C4-2B (cell line): ENCODE data around the gene ITGB1.

ENCODE experiments used
- H3K27ac ChIP-seq: fragments of 450-650 bp; 2 replicates; pipeline ENCODE4 v1.5.1; 2017
- ZFX ChIP-seq: fragments of 450-650 bp; IDR thresholded peaks from 2 replicates; pipeline ENCODE4 v1.6.1; 2017
- TF ChIP-seq, protein P1 (sequence below): fragments of 450-650 bp; conservative IDR thresholded peaks from 2 replicates; pipeline ENCODE4 v1.5.1; 2017; ENCODE audit warnings: mild to moderate bottlenecking

ITGB1 gene

GRCh38 chr10:32888161-32888927 is 69.7 kb downstream of the ITGB1 start:
- no peak overlapping the region for H3K27ac ChIP-seq
- TF ChIP-seq, protein P1, sequence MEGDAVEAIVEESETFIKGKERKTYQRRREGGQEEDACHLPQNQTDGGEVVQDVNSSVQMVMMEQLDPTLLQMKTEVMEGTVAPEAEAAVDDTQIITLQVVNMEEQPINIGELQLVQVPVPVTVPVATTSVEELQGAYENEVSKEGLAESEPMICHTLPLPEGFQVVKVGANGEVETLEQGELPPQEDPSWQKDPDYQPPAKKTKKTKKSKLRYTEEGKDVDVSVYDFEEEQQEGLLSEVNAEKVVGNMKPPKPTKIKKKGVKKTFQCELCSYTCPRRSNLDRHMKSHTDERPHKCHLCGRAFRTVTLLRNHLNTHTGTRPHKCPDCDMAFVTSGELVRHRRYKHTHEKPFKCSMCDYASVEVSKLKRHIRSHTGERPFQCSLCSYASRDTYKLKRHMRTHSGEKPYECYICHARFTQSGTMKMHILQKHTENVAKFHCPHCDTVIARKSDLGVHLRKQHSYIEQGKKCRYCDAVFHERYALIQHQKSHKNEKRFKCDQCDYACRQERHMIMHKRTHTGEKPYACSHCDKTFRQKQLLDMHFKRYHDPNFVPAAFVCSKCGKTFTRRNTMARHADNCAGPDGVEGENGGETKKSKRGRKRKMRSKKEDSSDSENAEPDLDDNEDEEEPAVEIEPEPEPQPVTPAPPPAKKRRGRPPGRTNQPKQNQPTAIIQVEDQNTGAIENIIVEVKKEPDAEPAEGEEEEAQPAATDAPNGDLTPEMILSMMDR = no peak
- TF ChIP-seq ZFX = no peak

DNA sequence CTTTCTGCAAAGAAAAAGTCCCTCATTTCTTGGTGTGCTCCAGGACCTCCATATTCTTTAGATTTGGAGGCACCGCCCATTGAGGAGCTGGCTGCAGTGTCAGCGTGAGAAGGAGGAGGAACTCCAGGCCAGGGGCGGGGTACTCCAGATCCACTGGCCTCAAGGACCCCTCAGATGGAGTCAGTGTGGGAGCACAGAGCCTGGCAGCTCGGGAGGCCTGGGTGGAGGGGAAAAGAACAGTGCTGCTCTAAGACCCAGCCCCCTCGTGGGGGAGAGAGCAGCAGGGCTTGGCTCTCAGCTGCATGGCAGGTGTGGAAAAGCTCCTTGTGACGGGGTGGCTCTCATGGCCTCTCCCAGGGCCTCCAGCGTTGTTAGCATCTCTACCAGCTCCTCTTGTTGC is 70.5 kb downstream of the ITGB1 start:
- TF ChIP-seq, protein P1 = no peak
- TF ChIP-seq ZFX = no peak
- no peak overlapping the region for H3K27ac ChIP-seq

DNA sequence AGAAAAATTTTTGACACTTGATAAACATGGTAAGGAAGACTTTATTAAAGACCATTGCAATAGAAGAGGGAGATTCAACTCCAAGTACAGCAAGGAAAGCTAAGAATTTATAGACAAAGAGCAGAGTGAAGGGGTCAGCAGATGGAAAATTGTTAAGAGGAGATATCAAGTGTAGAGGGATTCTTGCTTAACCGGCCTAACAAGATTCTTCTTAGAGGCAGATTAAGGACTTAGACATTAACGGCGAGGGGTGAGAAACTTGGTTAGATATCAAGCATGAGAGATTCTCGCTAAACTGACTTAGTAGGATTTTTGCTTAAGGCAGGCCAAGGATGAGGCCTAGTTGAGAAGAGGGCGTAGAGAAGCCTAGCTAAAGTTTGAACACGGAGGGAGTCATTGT is 76.0 kb downstream of the ITGB1 start:
- TF ChIP-seq, protein P1 = no peak
- no peak for TF ChIP-seq ZFX

DNA sequence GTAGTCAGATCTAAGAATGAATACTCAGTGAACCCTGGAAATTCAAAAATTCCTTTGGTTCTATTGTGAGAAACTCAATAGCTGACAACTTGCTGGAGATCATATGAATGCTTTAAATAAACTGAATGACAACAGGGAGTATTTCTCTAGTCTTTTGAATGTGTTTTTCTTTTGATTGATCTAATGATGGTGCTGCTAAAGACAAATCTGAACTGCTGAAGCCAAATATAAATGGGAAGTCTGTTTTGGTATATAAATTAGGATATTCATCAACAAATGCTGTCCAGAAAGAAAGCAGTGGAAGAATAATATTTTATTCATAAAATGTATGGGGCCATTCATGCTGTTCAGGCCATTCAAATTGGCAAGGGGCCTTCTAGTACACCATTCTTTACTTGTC is 79.4 kb downstream of the ITGB1 start:
- H3K27ac ChIP-seq = no peak overlapping the region
- no peak for TF ChIP-seq ZFX
- TF ChIP-seq, protein P1 = no peak

More for the DNA sequence above, 76.0 kb downstream of the ITGB1 start:
- H3K27ac ChIP-seq = no peak overlapping the region

GRCh38 chr10:32877915-32878314 is 80.1 kb downstream of the ITGB1 start:
- no peak overlapping the region for H3K27ac ChIP-seq

GRCh38 chr10:32865170-32865569 is 92.9 kb downstream of the ITGB1 start:
- TF ChIP-seq, protein P1 = no peak
- TF ChIP-seq ZFX = no peak
- H3K27ac ChIP-seq = no peak overlapping the region

More at GRCh38 chr10:32877915-32878314, 80.1 kb downstream of the ITGB1 start:
- TF ChIP-seq, protein P1 = no peak
- TF ChIP-seq ZFX = no peak

DNA sequence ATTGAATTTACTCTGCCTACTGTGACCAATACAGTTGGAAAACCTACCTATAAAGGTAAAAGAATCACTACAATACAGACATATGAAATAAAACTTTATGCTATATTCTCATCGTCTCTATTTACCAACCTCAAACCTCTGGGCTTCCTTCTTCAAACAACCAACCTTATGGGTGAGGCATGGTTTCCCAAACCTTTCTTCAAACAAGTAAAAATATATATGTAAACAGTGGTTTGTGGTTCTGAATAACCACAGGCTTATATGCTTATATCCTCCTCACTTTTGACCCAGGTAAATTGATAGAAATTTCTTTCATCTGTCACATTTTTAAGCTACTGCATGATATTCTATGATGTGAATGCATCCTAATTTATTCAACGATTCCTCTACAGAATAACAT is 103.6 kb downstream of the ITGB1 start:
- no peak for TF ChIP-seq ZFX
- TF ChIP-seq, protein P1 = no peak
- H3K27ac ChIP-seq = no peak overlapping the region
